HAP-1 (cell line): Measurements from ENCODE around the gene FGF10.

Experiments used
- DNase-seq, 2 experiments: peaks; one replicate each; pipeline ENCODE4 v3.0.0-alpha.2; 2016 to 2020; ENCODE audit warnings: low spot score in 2 of 2
- H3K27me3 ChIP-seq: fragments of 250-450 bp; sonication (Bioruptor Pico); 2 replicates; pipeline ENCODE4 v1.5.1; 2020; ENCODE audit warnings: low read depth, mild to moderate bottlenecking, moderate library complexity
- H3K36me3 ChIP-seq: fragments of 250-450 bp; sonication (Bioruptor Pico); replicated peaks from 2 replicates; pipeline ENCODE4 v1.5.1; 2020; ENCODE audit warnings: mild to moderate bottlenecking
- H3K4me1 ChIP-seq: fragments of 250-450 bp; sonication (Bioruptor Pico); 2 replicates; pipeline ENCODE4 v1.5.1; 2020; ENCODE audit warnings: mild to moderate bottlenecking
- H3K4me3 ChIP-seq: fragments of 250-450 bp; sonication (Bioruptor Pico); 2 replicates; pipeline ENCODE4 v1.5.1; 2020; ENCODE audit warnings: mild to moderate bottlenecking, moderate library complexity
- H3K9me3 ChIP-seq: fragments of 250-450 bp; sonication (Bioruptor Pico); 2 replicates; pipeline ENCODE4 v1.5.1; 2020; ENCODE audit warnings: mild to moderate bottlenecking, moderate library complexity
- in situ Hi-C: fragments of 300-500 bp; cut with MboI; formaldehyde crosslinking; loops from 3 replicates; pipeline ENCODE4 v1.14.3; 2020; ENCODE audit warnings: low sequenced_read_pairs, inconsistent platforms, mixed read lengths

The FGF10 gene

GRCh38 chr5:44266882-44267576, 122.2 kb downstream of the FGF10 start:
- Histone ChIP-seq H3K4me3 (no peak overlapping the region), H3K4me1 (no peaks in the 10 kb centered on the region), H3K27me3 (0 out of 2 replicates have a peak, but pooled peaks cover 8% of the 10 kb centered on the region), H3K9me3 (no peaks in the 10 kb centered on the region), H3K36me3 (no peaks in the 10 kb centered on the region)
- in situ Hi-C loops = no loop called here
- DNase-seq = no peak

- in situ Hi-C loops = no loop called here
- Histone ChIP-seq H3K4me3 (no peak overlapping the region), H3K4me1 (no peaks in the 10 kb centered on the region), H3K27me3 (0 out of 2 replicates have a peak, but pooled peaks cover 13% of the 10 kb centered on the region), H3K36me3 (no peaks in the 10 kb centered on the region), H3K9me3 (no peaks in the 10 kb centered on the region)
- DNase-seq = no peak
These were observed 123.5 kb downstream of the FGF10 start for GRCh38 chr5:44265713-44266112.

GRCh38 chr5:44260793-44261192, 128.4 kb downstream of the FGF10 start:
- 0 out of 2 replicates have a peak, but pooled peaks cover 7% of the 10 kb centered on the region for H3K4me1 ChIP-seq
- in situ Hi-C loops = no loop called here

GRCh38 chr5:44257653-44258365, 131.4 kb downstream of the FGF10 start:
- H3K36me3 ChIP-seq = no peaks in the 10 kb centered on the region
- peaks cover 23% of the 10 kb centered on the region; the same call in 1 of the 2 replicates for H3K27me3 ChIP-seq
- H3K4me3 ChIP-seq = no peak overlapping the region
- DNase-seq = peak in 1 of 2 experiments; percentile 78
- in situ Hi-C loops = no loop called here
- H3K9me3 ChIP-seq = no peaks in the 10 kb centered on the region
- 0 out of 2 replicates have a peak, but pooled peaks cover 7% of the 10 kb centered on the region for H3K4me1 ChIP-seq

More at GRCh38 chr5:44260793-44261192, 128.4 kb downstream of the FGF10 start:
- no peak for DNase-seq
- Histone ChIP-seq H3K27me3 (peaks cover 19% of the 10 kb centered on the region; the same call in 1 of the 2 replicates), H3K4me3 (no peak overlapping the region), H3K9me3 (no peaks in the 10 kb centered on the region), H3K36me3 (no peaks in the 10 kb centered on the region)

- Histone ChIP-seq H3K4me3 (no peak overlapping the region), H3K27me3 (peaks cover 18% of the 10 kb centered on the region; the same call in 1 of the 2 replicates), H3K36me3 (no peaks in the 10 kb centered on the region), H3K4me1 (0 out of 2 replicates have a peak, but pooled peaks cover 7% of the 10 kb centered on the region), H3K9me3 (no peaks in the 10 kb centered on the region)
- no peak for DNase-seq
- in situ Hi-C loops = no loop called here
These were observed 132.0 kb downstream of the FGF10 start for GRCh38 chr5:44257221-44257620.
